ENCODE results near the gene ZNF620. TPM values are rescaled to one million over a fixed set of nuclear protein-coding genes. Genes with fewer than 3 reads are reported as not detected.
"Not testable (repeated sequence)": the region's sequence is repeated elsewhere in the genome, so short reads cannot be mapped to it uniquely, and the experiment has no call there.

ZNF620 gene
- total RNA-seq, 2 donors from 2014 or later = 0.94 to 2.5 TPM

DNA sequence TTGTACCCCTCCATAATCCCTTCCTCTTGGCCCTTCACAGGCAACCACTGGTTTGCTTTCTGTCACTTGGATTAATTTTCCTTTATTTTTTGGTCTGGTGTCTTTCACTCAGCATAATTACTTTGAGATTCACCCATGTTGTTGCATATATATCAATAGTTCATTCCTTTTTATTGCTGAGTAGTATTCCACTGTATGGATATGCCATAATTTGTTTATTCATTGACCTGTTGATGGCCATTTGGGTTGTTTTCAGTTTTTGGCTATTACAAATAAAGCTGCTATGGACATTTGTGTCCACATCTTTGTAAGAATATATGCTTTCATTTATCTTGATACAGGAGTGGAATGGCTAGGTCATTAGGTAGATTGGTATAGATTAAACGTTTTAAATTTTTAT lies 13.0 kb downstream of the ZNF620 start:
- DNase-seq (no peak), ATAC-seq (no peak)
- no peaks in the 10 kb centered on the region for H3K27me3 Mint-ChIP-seq
- peaks cover 6% of the 10 kb centered on the region for H3K4me1 Mint-ChIP-seq
- no peak overlapping the region for H3K4me3 Mint-ChIP-seq
- H3K27ac Mint-ChIP-seq = no peak overlapping the region
- no peaks in the 10 kb centered on the region for H3K9me3 ChIP-seq (ENCODE audit: control insufficient read depth, low read length, poor library complexity, severe bottlenecking)
- peaks cover 3% of the 10 kb centered on the region for H3K36me3 Mint-ChIP-seq (ENCODE audit: low read depth)

DNA sequence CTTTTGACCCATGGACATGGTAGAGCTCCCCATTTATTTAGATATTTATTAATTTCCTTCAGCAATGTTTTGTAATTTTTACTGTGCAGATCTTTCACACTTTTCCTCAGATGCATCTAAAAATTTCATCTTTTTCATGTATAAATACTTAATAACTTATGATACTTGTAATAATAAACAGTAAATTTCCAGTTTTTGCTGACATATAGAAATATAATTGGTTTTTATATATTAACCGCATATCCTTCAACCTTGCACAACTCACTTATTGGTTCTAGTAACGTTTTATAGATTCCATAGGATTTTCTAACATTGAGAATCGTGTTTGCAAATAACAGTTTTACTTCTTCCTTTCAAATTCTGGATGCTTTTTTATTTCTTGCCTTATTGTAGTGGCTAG lies 15.4 kb downstream of the ZNF620 start:
- Mint-ChIP-seq H3K27ac (no peak overlapping the region), H3K36me3 (ENCODE audit: low read depth) (no peaks in the 10 kb centered on the region), H3K27me3 (no peaks in the 10 kb centered on the region), H3K4me1 (peaks cover 21% of the 10 kb centered on the region), H3K4me3 (no peak overlapping the region)
- DNase-seq = no peak
- no peaks in the 10 kb centered on the region for H3K9me3 ChIP-seq (ENCODE audit: control insufficient read depth, low read length, poor library complexity, severe bottlenecking)
- no peak for ATAC-seq

DNA sequence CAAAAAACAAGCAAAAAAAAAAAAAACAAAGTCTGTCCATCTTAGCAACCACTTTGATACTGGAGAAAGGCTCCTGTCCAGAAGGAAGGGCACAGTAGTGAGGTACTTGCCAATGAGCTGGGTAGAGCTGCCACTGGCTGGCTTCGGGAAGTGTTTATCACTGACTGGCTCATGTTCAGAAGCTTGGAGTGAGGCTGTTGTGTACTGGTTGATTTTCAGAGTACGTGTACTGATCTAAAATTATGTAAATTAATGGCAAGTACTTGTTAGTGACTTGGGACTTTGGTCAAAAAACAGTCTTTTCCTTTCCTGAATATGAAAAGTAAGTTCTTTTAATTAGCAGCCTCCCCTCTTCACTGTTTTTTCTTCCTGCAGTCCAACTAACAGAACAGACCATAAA lies 17.9 kb downstream of the ZNF620 start:
- peak overlapping the region; percentile 95 for H3K4me3 Mint-ChIP-seq
- H3K27me3 Mint-ChIP-seq = no peaks in the 10 kb centered on the region
- H3K36me3 Mint-ChIP-seq (ENCODE audit: low read depth) = peaks cover 11% of the 10 kb centered on the region
- H3K9me3 ChIP-seq (ENCODE audit: control insufficient read depth, low read length, poor library complexity, severe bottlenecking) = no peaks in the 10 kb centered on the region
- H3K4me1 Mint-ChIP-seq = peaks cover 29% of the 10 kb centered on the region
- H3K27ac Mint-ChIP-seq = peak overlapping the region; percentile 96
- ATAC-seq (no peak), DNase-seq (no peak)

DNA sequence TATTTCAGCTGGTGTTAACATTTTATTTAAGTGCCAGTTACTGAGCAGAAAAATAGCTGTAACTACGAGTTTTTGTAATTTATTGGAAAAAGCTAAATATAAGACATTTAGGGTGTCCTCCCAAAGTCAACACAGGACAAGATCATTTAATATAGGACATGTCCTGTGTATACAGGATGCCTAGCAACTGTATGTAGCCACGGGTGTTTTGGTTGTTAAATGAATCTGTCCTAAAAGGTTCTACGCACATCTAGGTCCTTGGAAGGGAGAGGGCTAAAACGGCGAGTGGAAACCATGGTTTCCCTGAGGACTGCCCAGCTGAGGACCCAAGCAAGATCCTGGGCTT lies 18.4 kb downstream of the ZNF620 start:
- peak overlapping the region; percentile 96 for H3K27ac Mint-ChIP-seq
- H3K4me1 Mint-ChIP-seq = peaks cover 29% of the 10 kb centered on the region
- no peaks in the 10 kb centered on the region for H3K9me3 ChIP-seq (ENCODE audit: control insufficient read depth, low read length, poor library complexity, severe bottlenecking)
- H3K4me3 Mint-ChIP-seq = peak overlapping the region; percentile 95
- peak; percentile 39 for ATAC-seq
- peaks cover 15% of the 10 kb centered on the region for H3K36me3 Mint-ChIP-seq (ENCODE audit: low read depth)
- DNase-seq = no peak
- no peaks in the 10 kb centered on the region for H3K27me3 Mint-ChIP-seq

DNA sequence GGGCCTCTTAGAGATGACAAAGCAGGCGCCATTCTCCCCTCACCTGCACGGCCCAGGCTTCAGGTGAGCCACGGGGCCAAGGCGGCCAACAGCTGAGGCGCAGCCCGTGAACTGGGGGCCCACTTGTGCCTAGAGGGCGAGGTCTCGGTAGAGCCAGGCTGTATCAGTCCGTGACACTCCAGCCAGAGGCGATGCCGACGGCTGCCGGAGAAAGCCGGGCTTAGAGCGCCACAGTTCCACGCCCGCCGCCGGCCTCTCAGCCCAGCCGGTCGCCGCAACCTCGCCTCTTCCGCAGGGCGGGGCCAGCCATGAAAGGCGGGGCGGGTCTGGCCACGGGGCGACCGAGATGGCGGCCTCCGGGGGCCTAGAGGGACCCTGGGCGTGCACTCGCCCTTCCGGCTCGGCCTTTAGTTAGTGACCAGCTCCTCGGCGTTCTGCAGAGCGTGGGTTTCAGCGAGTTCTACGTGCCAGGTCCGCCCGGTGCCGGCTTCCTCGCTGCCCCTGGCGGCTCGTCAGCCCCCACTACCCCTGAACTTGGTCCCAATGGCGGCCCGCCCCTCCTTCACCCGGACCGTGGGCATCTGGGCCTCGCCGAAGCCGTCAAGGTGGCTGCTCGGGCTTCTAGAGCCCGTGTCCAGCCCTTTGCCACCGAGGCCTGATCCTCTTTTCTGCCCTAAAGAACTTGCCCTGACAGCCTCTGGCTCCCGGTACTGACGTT lies 18.9 kb downstream of the ZNF620 start, which contains the start of gene ZNF621:
ZNF621 (plus strand) TSS at position 393 of the 718 bp plus-strand sequence. CDS start 881 bp downstream, outside the sequence.
- peak within 1 kb of the TSS; percentile 96 for H3K27ac Mint-ChIP-seq
- peak within 1 kb of the TSS; percentile 95 for H3K4me3 Mint-ChIP-seq
- DNase-seq (peak; percentile 67 to 78 (median 73)), ATAC-seq (peak; percentile 98)
- H3K27me3 Mint-ChIP-seq = no peaks in the 10 kb centered on the region
- no peaks in the 10 kb centered on the region for H3K9me3 ChIP-seq (ENCODE audit: control insufficient read depth, low read length, poor library complexity, severe bottlenecking)
- H3K36me3 Mint-ChIP-seq (ENCODE audit: low read depth) = peaks cover 17% of the 10 kb centered on the region
- peaks cover 32% of the 10 kb centered on the region for H3K4me1 Mint-ChIP-seq

DNA sequence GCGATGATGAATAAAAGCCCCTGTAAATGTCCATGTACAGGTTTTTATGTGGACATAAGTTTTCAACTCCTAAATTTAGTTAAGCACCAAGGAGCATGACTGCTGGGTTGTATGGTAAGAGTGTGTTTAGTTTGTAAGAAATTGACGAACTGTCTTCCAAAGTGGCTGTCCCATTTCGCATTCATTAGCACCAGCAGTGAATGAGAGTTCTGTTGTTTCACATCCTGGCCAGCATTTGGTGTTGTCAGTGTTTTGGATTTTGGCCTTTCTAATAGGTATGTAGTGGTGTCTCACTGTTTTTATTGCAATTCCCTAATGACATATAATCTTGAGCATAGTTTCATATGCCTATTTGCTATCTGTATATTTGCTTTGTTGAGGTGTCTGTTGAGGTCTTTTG lies 22.6 kb downstream of the ZNF620 start:
- Mint-ChIP-seq H3K36me3 (ENCODE audit: low read depth) (peaks cover 33% of the 10 kb centered on the region), H3K4me1 (peaks cover 30% of the 10 kb centered on the region), H3K27ac (no peak overlapping the region), H3K4me3 (no peak overlapping the region), H3K27me3 (no peaks in the 10 kb centered on the region)
- no peak for ATAC-seq
- DNase-seq = no peak
- H3K9me3 ChIP-seq (ENCODE audit: control insufficient read depth, low read length, poor library complexity, severe bottlenecking) = no peaks in the 10 kb centered on the region

DNA sequence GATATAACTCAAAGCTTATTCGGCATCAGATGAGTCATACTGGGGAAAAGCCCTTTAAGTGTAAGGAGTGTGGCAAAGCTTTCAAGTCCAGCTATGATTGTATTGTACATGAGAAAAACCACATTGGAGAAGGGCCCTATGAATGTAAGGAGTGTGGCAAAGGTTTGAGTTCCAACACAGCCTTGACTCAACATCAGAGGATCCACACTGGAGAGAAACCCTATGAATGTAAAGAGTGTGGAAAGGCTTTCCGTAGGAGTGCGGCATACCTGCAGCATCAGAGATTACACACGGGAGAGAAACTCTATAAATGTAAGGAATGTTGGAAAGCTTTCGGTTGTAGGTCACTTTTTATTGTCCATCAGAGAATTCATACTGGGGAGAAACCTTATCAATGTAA lies 26.4 kb downstream of the ZNF620 start:
- peaks cover 36% of the 10 kb centered on the region for H3K36me3 Mint-ChIP-seq (ENCODE audit: low read depth)
- no peak for DNase-seq
- ATAC-seq = no peak
- H3K4me1 Mint-ChIP-seq = peaks cover 8% of the 10 kb centered on the region
- H3K9me3 ChIP-seq (ENCODE audit: control insufficient read depth, low read length, poor library complexity, severe bottlenecking) = no peaks in the 10 kb centered on the region
- no peak overlapping the region for H3K4me3 Mint-ChIP-seq
- no peaks in the 10 kb centered on the region for H3K27me3 Mint-ChIP-seq
- no peak overlapping the region for H3K27ac Mint-ChIP-seq

DNA sequence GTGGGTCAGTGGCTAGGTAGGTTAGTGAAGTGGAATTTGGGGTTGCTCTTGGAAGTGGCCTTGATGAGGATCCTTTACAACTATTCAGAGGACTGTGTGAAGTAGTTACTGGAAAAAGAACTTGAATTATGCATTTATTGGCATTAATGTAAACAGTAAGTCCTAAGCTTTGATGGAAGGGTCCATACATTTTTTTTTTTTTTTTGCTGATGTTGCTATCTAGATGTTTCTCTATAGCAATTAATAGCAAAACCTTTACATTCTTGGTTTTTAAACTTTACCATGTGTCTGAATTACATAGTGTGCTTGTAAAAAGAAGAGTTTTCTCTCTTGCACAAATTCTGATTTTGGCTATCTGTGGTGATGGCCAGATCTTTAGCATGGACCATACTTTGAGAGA lies 28.4 kb downstream of the ZNF620 start:
- DNase-seq (no peak), ATAC-seq (no peak)
- no peaks in the 10 kb centered on the region for H3K9me3 ChIP-seq (ENCODE audit: control insufficient read depth, low read length, poor library complexity, severe bottlenecking)
- no peak overlapping the region for H3K27ac Mint-ChIP-seq
- H3K4me3 Mint-ChIP-seq = no peak overlapping the region
- H3K36me3 Mint-ChIP-seq (ENCODE audit: low read depth) = peaks cover 28% of the 10 kb centered on the region
- peaks cover 3% of the 10 kb centered on the region for H3K4me1 Mint-ChIP-seq
- no peaks in the 10 kb centered on the region for H3K27me3 Mint-ChIP-seq

DNA sequence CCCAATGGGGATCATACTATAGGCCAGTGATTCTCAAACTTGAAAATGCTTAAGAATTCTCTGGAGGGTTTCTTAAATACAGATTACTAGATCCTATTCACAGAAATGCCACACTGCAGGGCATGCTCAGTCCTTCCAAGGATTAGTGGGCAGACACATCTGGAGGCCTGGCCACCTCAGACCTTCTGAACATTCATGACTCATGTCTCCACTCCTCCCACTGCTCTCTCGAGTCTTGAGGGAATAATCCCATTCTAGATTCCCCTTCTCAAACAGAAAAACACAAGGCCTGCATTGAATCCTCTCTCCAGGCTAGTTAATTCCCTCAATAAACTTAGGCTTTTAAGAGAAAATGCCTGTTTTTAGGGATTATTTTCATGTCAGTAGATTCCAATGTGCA lies 41.0 kb downstream of the ZNF620 start:
- Mint-ChIP-seq H3K27ac (no peak overlapping the region), H3K4me1 (no peaks in the 10 kb centered on the region), H3K36me3 (ENCODE audit: low read depth) (peaks cover 7% of the 10 kb centered on the region), H3K4me3 (no peak overlapping the region), H3K27me3 (no peaks in the 10 kb centered on the region)
- no peaks in the 10 kb centered on the region for H3K9me3 ChIP-seq (ENCODE audit: control insufficient read depth, low read length, poor library complexity, severe bottlenecking)
- no peak for DNase-seq
- no peak for ATAC-seq

DNA sequence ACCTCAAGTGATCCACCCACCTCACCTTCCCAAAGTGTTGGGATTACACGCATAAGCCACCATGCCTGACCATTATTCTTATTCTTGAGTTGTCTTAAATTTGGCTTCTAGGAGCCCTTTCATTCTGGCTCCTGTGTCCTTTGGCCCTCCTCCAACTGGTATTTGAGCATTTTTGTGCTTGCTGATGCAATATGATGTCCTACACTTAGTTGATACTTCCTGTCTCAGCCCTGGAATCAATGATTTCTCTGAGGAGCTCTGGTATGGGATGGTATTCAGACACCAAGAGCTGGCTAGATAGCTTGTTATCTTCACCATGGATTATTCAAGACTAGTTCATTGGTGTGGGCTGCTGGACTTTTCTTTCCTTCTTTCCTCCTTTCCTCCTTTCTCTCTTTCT lies 44.3 kb downstream of the ZNF620 start:
- no peak overlapping the region for H3K27ac Mint-ChIP-seq
- ATAC-seq (no peak), DNase-seq (no peak)
- no peaks in the 10 kb centered on the region for H3K4me1 Mint-ChIP-seq
- no peaks in the 10 kb centered on the region for H3K27me3 Mint-ChIP-seq
- peaks cover 7% of the 10 kb centered on the region for H3K36me3 Mint-ChIP-seq (ENCODE audit: low read depth)
- H3K4me3 Mint-ChIP-seq = no peak overlapping the region
- no peaks in the 10 kb centered on the region for H3K9me3 ChIP-seq (ENCODE audit: control insufficient read depth, low read length, poor library complexity, severe bottlenecking)

DNA sequence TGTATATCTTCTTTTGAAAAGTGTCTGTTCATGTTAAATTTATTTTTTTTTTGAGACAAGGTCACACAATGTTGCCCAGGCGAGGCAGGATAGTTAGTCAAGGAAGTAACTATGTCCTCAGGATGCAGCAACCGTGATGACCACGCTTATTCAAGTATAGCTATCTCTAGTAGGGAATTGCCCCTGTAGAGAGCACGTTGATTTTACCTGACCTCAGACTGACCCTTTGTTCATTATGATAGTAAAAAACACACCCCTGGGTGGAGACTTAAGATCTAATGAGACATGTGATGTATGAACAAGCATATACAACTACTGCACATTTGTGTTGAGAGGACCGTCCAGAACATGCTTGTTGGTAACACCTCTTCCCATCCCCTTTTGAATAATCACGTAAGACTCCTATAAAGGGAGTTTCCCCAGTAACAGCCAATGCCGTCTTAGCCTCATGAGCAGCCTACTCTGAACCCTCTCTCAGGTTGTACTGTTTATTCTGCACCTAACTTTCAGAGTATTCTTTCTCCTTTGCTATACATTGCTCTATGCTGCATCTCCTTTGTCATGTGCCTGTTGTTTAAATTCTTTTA lies 51.8 kb downstream of the ZNF620 start:
- DNase-seq (no peak), ATAC-seq (no peak)
- Mint-ChIP-seq H3K4me3 (no peak overlapping the region), H3K36me3 (ENCODE audit: low read depth) (peaks cover 4% of the 10 kb centered on the region), H3K4me1 (peaks cover 2% of the 10 kb centered on the region), H3K27ac (no peak overlapping the region), H3K27me3 (peaks cover 8% of the 10 kb centered on the region)
- H3K9me3 ChIP-seq (ENCODE audit: control insufficient read depth, low read length, poor library complexity, severe bottlenecking) = no peaks in the 10 kb centered on the region

DNA sequence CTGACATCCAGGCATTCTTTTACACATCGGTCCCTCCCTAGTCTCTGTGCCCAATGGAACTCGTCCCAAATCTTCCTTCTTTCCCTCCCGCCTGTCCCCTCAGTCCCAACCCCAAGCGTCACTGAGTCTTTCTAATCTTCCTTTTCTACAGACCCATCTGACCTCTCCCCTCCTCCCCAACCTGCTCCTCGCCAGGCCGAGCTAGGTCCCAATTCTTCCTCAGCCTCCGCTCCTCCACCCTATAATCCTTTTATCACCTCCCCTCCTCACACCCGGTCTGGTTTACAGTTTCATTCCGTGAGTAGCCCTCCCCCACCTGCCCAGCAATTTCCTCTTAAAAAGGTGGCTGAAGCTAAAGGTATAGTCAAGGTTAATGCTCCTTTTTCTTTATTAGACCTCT lies 56.6 kb downstream of the ZNF620 start:
- H3K36me3 Mint-ChIP-seq (ENCODE audit: low read depth); H3K9me3 ChIP-seq (ENCODE audit: control insufficient read depth, low read length, poor library complexity, severe bottlenecking); DNase-seq; H3K4me3 Mint-ChIP-seq; ATAC-seq; H3K27ac Mint-ChIP-seq; H3K4me1 Mint-ChIP-seq: not testable (repeated sequence)
- peaks cover 19% of the 10 kb centered on the region for H3K27me3 Mint-ChIP-seq

DNA sequence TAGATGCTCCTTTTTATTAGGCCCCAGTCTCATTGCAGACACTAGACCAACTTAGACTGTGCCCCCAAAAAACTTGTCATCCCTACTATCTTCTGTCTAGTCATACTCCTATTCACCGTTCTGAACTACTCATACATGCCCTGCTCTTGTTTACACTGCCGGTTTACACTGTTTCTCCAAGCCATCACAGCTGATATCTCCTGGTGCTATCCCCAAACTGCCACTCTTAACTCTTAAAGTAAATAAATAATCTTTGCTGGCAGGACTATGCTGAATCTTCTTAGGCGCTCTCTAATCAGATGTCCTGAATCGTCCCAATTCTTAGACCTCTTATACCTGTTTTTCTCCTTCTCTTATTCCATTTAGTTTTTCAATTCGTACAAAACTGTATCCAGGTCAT lies 59.8 kb downstream of the ZNF620 start:
- ATAC-seq; H3K36me3 Mint-ChIP-seq (ENCODE audit: low read depth); H3K4me1 Mint-ChIP-seq; DNase-seq; H3K9me3 ChIP-seq (ENCODE audit: control insufficient read depth, low read length, poor library complexity, severe bottlenecking); H3K4me3 Mint-ChIP-seq; H3K27ac Mint-ChIP-seq: not testable (repeated sequence)
- H3K27me3 Mint-ChIP-seq = peaks cover 19% of the 10 kb centered on the region

DNA sequence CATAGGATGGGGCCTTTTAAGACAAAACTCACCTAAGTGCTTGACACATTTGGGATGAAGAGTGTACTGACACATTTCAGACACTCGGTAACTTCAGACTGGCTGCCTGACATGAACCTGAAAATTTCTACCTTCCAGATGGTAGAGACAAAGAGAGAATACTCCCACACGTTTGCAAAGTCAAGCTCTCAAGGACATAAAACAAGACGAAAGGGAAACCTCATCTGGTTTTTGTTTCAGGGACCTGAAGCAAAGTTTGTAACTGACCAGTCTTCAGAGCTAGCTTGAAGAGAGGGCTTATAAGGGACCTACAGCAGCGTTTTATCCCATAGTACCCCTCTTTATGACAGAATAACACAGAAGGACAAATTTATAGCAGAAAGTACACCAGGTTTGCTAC lies 60.9 kb downstream of the ZNF620 start:
- no peak for ATAC-seq
- H3K36me3 Mint-ChIP-seq (ENCODE audit: low read depth) = peaks cover 8% of the 10 kb centered on the region
- H3K4me1 Mint-ChIP-seq = no peaks in the 10 kb centered on the region
- H3K27ac Mint-ChIP-seq = no peak overlapping the region
- DNase-seq = no peak
- H3K27me3 Mint-ChIP-seq = peaks cover 15% of the 10 kb centered on the region
- no peaks in the 10 kb centered on the region for H3K9me3 ChIP-seq (ENCODE audit: control insufficient read depth, low read length, poor library complexity, severe bottlenecking)
- no peak overlapping the region for H3K4me3 Mint-ChIP-seq
